PC-9 (cell line): Measurements from ENCODE around the gene EZH2. TPM values are rescaled to one million over a fixed set of nuclear protein-coding genes. Genes with fewer than 3 reads are reported as not detected.
A peak's percentile ranks its signal among the peaks of the same experiment; 100 is the strongest.

Experiments
- BruUV-seq: library from RNA; stranded (reverse); fragments of 400-500 nt; replicated peaks from 2 replicates; lab custom pipeline; 2021; lab: Mats Ljungman, UMichigan
- CTCF ChIA-PET: fragments of 300-600 bp; sonication (Branson Sonifier 250); formaldehyde crosslinking; loops from one replicate; lab custom pipeline; 2022; ENCODE audit warnings: antibody characterized with exemption; lab: Charles Lee
- POLR2A ChIA-PET: fragments of 300-600 bp; sonication (Branson Sonifier 250); formaldehyde crosslinking; loops from one replicate; lab custom pipeline; 2022; ENCODE audit warnings: antibody characterized with exemption; ENCODE audit not compliant: unreplicated experiment; lab: Charles Lee
- DNase-seq, 2 experiments: peaks; one replicate each; pipeline versions ENCODE4 v3.0.0 to v3.0.0-alpha.2; 2015 to 2022; ENCODE audit warnings: mixed read lengths in 1 of 2
- H2AFZ ChIP-seq: fragments of 200-600 bp; sonication (generic); 2 replicates; pipeline ENCODE4 v1.8.1; 2017; ENCODE audit warnings: antibody characterized with exemption
- H3F3A ChIP-seq: fragments of 200-600 bp; sonication (generic); 2 replicates; pipeline ENCODE4 v1.8.1; 2017; ENCODE audit warnings: antibody characterized with exemption, mild to moderate bottlenecking, low read depth; ENCODE audit not compliant: insufficient read depth
- H3K27ac ChIP-seq: fragments of 200-600 bp; sonication (generic); 2 replicates; pipeline ENCODE4 v1.6.1; 2016; ENCODE audit warnings: mixed run types
- H3K27me3 ChIP-seq: fragments of 200-600 bp; sonication (generic); 2 replicates; pipeline ENCODE4 v1.6.1; 2016; ENCODE audit warnings: low read depth, mixed run types; ENCODE audit not compliant: insufficient read depth
- H3K36me3 ChIP-seq: fragments of 200-600 bp; sonication (generic); 2 replicates; pipeline ENCODE4 v1.6.1; 2016; ENCODE audit warnings: low read depth, mixed run types
- H3K4me1 ChIP-seq: fragments of 200-600 bp; sonication (generic); replicated peaks from 2 replicates; pipeline ENCODE4 v1.6.1; 2016; ENCODE audit warnings: mixed run types; ENCODE audit not compliant: insufficient read depth
- H3K4me2 ChIP-seq: fragments of 200-600 bp; sonication (generic); 2 replicates; pipeline ENCODE4 v1.6.1; 2017; ENCODE audit warnings: mixed run types
- H3K4me3 ChIP-seq: fragments of 200-600 bp; sonication (generic); 2 replicates; pipeline ENCODE4 v1.6.1; 2016; ENCODE audit warnings: mixed run types
- H3K79me2 ChIP-seq: fragments of 200-600 bp; sonication (generic); 2 replicates; pipeline ENCODE4 v1.6.1; 2017; ENCODE audit warnings: low read depth, mixed run types
- H3K9me2 ChIP-seq: fragments of 200-600 bp; sonication (generic); 2 replicates; pipeline ENCODE4 v1.8.1; 2017; ENCODE audit warnings: mild to moderate bottlenecking; ENCODE audit not compliant: insufficient read depth
- H3K9me3 ChIP-seq: fragments of 200-600 bp; sonication (generic); 2 replicates; pipeline ENCODE4 v1.8.1; 2016; ENCODE audit warnings: low read depth; ENCODE audit not compliant: insufficient read depth
- H4K20me1 ChIP-seq: fragments of 200-600 bp; sonication (generic); 2 replicates; pipeline ENCODE4 v1.8.1; 2017; ENCODE audit not compliant: insufficient read depth
- CTCF ChIP-seq: fragments of 200-600 bp; sonication (generic); conservative IDR thresholded peaks from 2 replicates; pipeline ENCODE4 v1.6.1; 2017; ENCODE audit warnings: mixed run types, antibody characterized with exemption, mild to moderate bottlenecking, moderate library complexity
- EZH2 ChIP-seq: fragments of 200-600 bp; sonication (generic); IDR thresholded peaks from 2 replicates; pipeline ENCODE4 v1.8.0; 2017; ENCODE audit warnings: antibody characterized with exemption, low read depth
- intact Hi-C: fragments of 100-400 bp; cut with micrococcal nuclease; formaldehyde crosslinking; loops from one replicate; pipeline ENCODE4 v1.10.0; 2022; ENCODE audit not compliant: unreplicated experiment
- total RNA-seq: library from RNA; stranded (reverse); gene quantifications from 2 replicates; pipeline ENCODE4 v1.2.3, GENCODE V29; 2021

The EZH2 gene
- total RNA-seq, 1 experiment from 2014 or later = 48.6 TPM

DNA sequence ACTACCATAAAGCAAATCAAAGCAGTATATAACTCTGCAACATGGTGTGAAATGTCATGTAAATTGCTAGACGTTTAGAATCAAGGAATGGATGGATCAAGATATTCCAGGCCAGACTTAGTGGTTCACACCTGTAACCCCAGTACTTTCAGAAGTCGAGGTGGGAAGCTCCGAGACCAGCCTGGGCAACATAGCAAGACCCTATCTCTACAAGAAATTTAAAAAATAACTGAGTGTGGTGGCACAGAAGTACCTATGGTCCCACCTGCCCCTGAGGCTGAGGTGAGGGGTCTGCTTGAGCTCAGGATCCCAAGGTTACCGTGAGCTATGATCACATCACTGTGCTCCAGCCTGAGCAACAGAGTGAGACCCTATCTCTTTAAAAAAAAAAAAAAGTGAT is 2.8 kb upstream of the EZH2 start:
- Histone ChIP-seq H3K79me2 (peaks cover 19% of the 10 kb centered on the region), H4K20me1 (no peaks in the 10 kb centered on the region), H3K27ac (no peak overlapping the region), H3K4me3 (no peak overlapping the region), H3F3A (peaks cover 4% of the 10 kb centered on the region), H3K9me3 (no peaks in the 10 kb centered on the region), H3K4me2 (no peak overlapping the region), H2AFZ (no peak overlapping the region), H3K27me3 (no peaks in the 10 kb centered on the region), H3K36me3 (no peaks in the 10 kb centered on the region), H3K9me2 (no peaks in the 10 kb centered on the region), H3K4me1 (peaks cover 8% of the 10 kb centered on the region)
- intact Hi-C loops = no loop called here
- ChIA-PET POLR2A (no interaction called here), CTCF (no interaction called here)
- no peak for DNase-seq
- TF ChIP-seq EZH2 = no peak
- no TSS peak for BruUV-seq

DNA sequence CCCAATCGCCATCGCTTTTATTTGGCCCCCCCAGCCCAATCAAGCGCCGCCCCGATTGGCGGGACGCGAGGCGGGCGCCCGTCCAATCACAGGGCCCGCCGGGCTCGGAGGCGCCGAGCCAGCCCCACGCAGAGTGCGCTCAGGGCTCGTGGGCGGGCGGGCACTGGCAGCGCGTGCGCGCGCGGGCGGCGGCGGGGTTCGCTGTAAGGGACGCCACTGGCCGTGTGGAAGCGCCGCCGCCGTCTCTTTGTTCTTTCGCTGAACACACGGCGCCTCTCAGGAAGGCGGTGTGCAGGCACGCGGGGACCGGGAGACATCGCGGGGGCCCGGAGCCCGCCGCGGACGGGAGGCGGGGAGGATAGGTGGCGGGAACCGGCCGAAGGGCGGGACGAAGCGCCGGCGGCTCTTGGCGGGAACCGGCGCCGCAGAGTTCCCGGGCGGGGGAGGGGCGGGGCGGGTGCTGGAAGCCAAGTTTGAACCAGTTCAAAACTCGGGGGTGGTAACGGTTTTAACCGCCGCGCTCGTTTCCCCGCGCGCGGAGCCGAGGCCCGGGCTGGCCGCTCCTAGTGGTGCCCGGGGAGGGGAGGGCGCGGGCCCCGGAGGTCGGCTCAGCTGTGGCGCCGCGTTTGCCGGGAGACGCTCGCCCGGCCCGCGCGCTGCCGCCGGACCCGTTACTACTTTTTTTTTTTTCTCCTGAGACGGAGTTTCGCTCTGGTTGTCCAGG is 370 bp upstream of the EZH2 start:
- BruUV-seq = TSS peak; percentile 60
- H4K20me1 ChIP-seq = 0 out of 2 replicates have a peak, but pooled peaks cover 5% of the 10 kb centered on the region
- peak overlapping the region; percentile 64 for H3K4me2 ChIP-seq
- H3K9me3 ChIP-seq = no peaks in the 10 kb centered on the region
- peak overlapping the region; percentile 68 for H3K27ac ChIP-seq
- H3K36me3 ChIP-seq = no peaks in the 10 kb centered on the region
- TF ChIP-seq EZH2 = no peak
- no peak for TF ChIP-seq CTCF
- H2AFZ ChIP-seq = peak overlapping the region; percentile 85
- CTCF ChIA-PET = no interaction called here
- peak overlapping the region; percentile 88 for H3K4me3 ChIP-seq
- POLR2A ChIA-PET = no interaction called here
- intact Hi-C loops = loop anchor here (1.0 to 5.0 kb wide), 2 partner anchors 57 to 103 kb away; no protein-coding TSS in a partner anchor
- H3K4me1 ChIP-seq = peaks cover 14% of the 10 kb centered on the region
- H3K27me3 ChIP-seq = no peaks in the 10 kb centered on the region
- H3K9me2 ChIP-seq = no peaks in the 10 kb centered on the region
- H3K79me2 ChIP-seq = peaks cover 43% of the 10 kb centered on the region
- DNase-seq = peak; percentile 75 to 96
- H3F3A ChIP-seq = peaks cover 4% of the 10 kb centered on the region

- Histone ChIP-seq H3K79me2 (peaks cover 53% of the 10 kb centered on the region), H3K27ac (peak overlapping the region; percentile 16)
These were observed 634 bp downstream of the EZH2 start for GRCh38 chr7:148883266-148884048.

More at GRCh38 chr7:148883266-148884048, 634 bp downstream of the EZH2 start:
- TF ChIP-seq EZH2 (no peak), CTCF (no peak)
- BruUV-seq = no TSS peak
- Histone ChIP-seq H3K9me3 (no peaks in the 10 kb centered on the region), H3K4me2 (peak overlapping the region; percentile 74), H3F3A (peaks cover 4% of the 10 kb centered on the region; the same call in 1 of the 2 replicates), H3K4me1 (peaks cover 14% of the 10 kb centered on the region), H3K36me3 (no peaks in the 10 kb centered on the region), H3K27me3 (no peaks in the 10 kb centered on the region), H2AFZ (peak overlapping the region; percentile 85), H3K4me3 (peak overlapping the region; percentile 88), H4K20me1 (0 out of 2 replicates have a peak, but pooled peaks cover 5% of the 10 kb centered on the region), H3K9me2 (no peaks in the 10 kb centered on the region)
- POLR2A ChIA-PET = interaction anchor here (0.6 to 0.8 kb wide), 2 partner anchors 29 to 58 kb away, joined by 3 to 4 read pairs; no protein-coding TSS in a partner anchor
- CTCF ChIA-PET = interaction anchor here (0.6 kb wide), 2 partner anchors 31 to 427 kb away, joined by 3 to 5 read pairs; no protein-coding TSS in a partner anchor
- intact Hi-C loops = loop anchor here (1.0 to 5.0 kb wide), 3 partner anchors 58 to 104 kb away; no protein-coding TSS in a partner anchor
- peak in 1 of 2 experiments; percentile 12 for DNase-seq
